WERI-Rb-1 (cell line): Measurements from ENCODE around the gene HBG2.

Experiments
- DNase-seq: peaks from one replicate; pipeline ENCODE4 v3.0.0-alpha.2; 2020
- H3K27ac ChIP-seq: fragments of 250-450 bp; sonication (Bioruptor Pico); 2 replicates; pipeline ENCODE4 v1.5.1; 2020; ENCODE audit warnings: mild to moderate bottlenecking, moderate library complexity
- H3K27me3 ChIP-seq: fragments of 250-450 bp; sonication (Bioruptor Pico); 2 replicates; pipeline ENCODE4 v1.5.1; 2021; ENCODE audit warnings: mild to moderate bottlenecking, low read depth, moderate library complexity; ENCODE audit not compliant: insufficient read depth, severe bottlenecking
- H3K36me3 ChIP-seq: fragments of 250-450 bp; sonication (Bioruptor Pico); 2 replicates; pipeline ENCODE4 v1.5.1; 2020; ENCODE audit warnings: mild to moderate bottlenecking, moderate library complexity
- H3K4me3 ChIP-seq: 2 replicates; pipeline ENCODE4 v1.5.1; 2011; ENCODE audit warnings: low read depth, mild to moderate bottlenecking, control low read depth, low read length
- H3K9me3 ChIP-seq: fragments of 250-450 bp; sonication (Bioruptor Pico); 2 replicates; pipeline ENCODE4 v1.5.1; 2021; ENCODE audit warnings: mild to moderate bottlenecking, moderate library complexity; ENCODE audit not compliant: severe bottlenecking
- CTCF ChIP-seq: IDR thresholded peaks from 2 replicates; pipeline ENCODE4 v1.5.1; 2011; ENCODE audit warnings: low read depth, mild to moderate bottlenecking, control low read depth, inconsistent platforms, low read length

Gene HBG2

GRCh38 chr11:5245155-5245554 lies 9.4 kb downstream of the HBG2 start:
- H3K27ac ChIP-seq: no peak overlapping the region
- DNase-seq: no peak
- no peak overlapping the region for H3K4me3 ChIP-seq
- no peaks in the 10 kb centered on the region for H3K36me3 ChIP-seq
- H3K9me3 ChIP-seq: no peaks in the 10 kb centered on the region
- TF ChIP-seq CTCF: no peak
- H3K27me3 ChIP-seq: peaks cover 59% of the 10 kb centered on the region

GRCh38 chr11:5243816-5244180 lies 10.8 kb downstream of the HBG2 start:
- no peak for DNase-seq
- H3K9me3 ChIP-seq: no peaks in the 10 kb centered on the region
- no peak for TF ChIP-seq CTCF
- no peaks in the 10 kb centered on the region for H3K36me3 ChIP-seq
- no peak overlapping the region for H3K27ac ChIP-seq
- peaks cover 63% of the 10 kb centered on the region for H3K27me3 ChIP-seq
- no peak overlapping the region for H3K4me3 ChIP-seq

- no peaks in the 10 kb centered on the region for H3K9me3 ChIP-seq
- no peak overlapping the region for H3K27ac ChIP-seq
- H3K27me3 ChIP-seq: peaks cover 69% of the 10 kb centered on the region
- H3K36me3 ChIP-seq: no peaks in the 10 kb centered on the region
- no peak overlapping the region for H3K4me3 ChIP-seq
- DNase-seq: no peak
- TF ChIP-seq CTCF: no peak
Measured at GRCh38 chr11:5242933-5243815, 11.4 kb downstream of the HBG2 start.

GRCh38 chr11:5242208-5242607 lies 12.4 kb downstream of the HBG2 start:
- H3K27ac ChIP-seq: no peak overlapping the region
- no peak overlapping the region for H3K4me3 ChIP-seq
- H3K36me3 ChIP-seq: no peaks in the 10 kb centered on the region
- H3K9me3 ChIP-seq: no peaks in the 10 kb centered on the region
- DNase-seq: no peak
- no peak for TF ChIP-seq CTCF
- H3K27me3 ChIP-seq: peaks cover 65% of the 10 kb centered on the region

GRCh38 chr11:5241458-5241857 lies 13.1 kb downstream of the HBG2 start:
- TF ChIP-seq CTCF: no peak

GRCh38 chr11:5240458-5240857 lies 14.1 kb downstream of the HBG2 start:
- no peak overlapping the region for H3K27ac ChIP-seq
- TF ChIP-seq CTCF: no peak
- H3K4me3 ChIP-seq: no peak overlapping the region
- H3K9me3 ChIP-seq: no peaks in the 10 kb centered on the region
- H3K27me3 ChIP-seq: peaks cover 61% of the 10 kb centered on the region
- no peaks in the 10 kb centered on the region for H3K36me3 ChIP-seq
- no peak for DNase-seq

More at GRCh38 chr11:5241458-5241857, 13.1 kb downstream of the HBG2 start:
- no peak overlapping the region for H3K4me3 ChIP-seq
- no peak overlapping the region for H3K27ac ChIP-seq
- no peak for DNase-seq
- no peaks in the 10 kb centered on the region for H3K36me3 ChIP-seq
- H3K9me3 ChIP-seq: no peaks in the 10 kb centered on the region
- H3K27me3 ChIP-seq: peaks cover 62% of the 10 kb centered on the region
